Progenitor cell of endocrine pancreas (in vitro differentiated cells): ENCODE results near the gene FOXD4L6. TPM values are rescaled to one million over a fixed set of nuclear protein-coding genes. Genes with fewer than 3 reads are reported as not detected.
"Not testable (repeated sequence)": the region's sequence is repeated elsewhere in the genome, so short reads cannot be mapped to it uniquely, and the experiment has no call there.

Source experiments
- DNase-seq: peaks from one replicate; pipeline ENCODE4 v3.0.0; 2021; ENCODE audit warnings: low spot score; ENCODE audit not compliant: unreplicated experiment
- H3K27ac Mint-ChIP-seq: 2 replicates; pipeline ENCODE4 v1.8.0; 2021; ENCODE audit warnings: mild to moderate bottlenecking, moderate library complexity, mixed read lengths
- H3K27me3 Mint-ChIP-seq: 2 replicates; pipeline ENCODE4 v1.8.0; 2021; ENCODE audit warnings: mixed read lengths
- H3K36me3 Mint-ChIP-seq: 2 replicates; pipeline ENCODE4 v1.8.0; 2022; ENCODE audit warnings: mixed read lengths; ENCODE audit not compliant: insufficient read depth
- H3K4me1 Mint-ChIP-seq: 2 replicates; pipeline ENCODE4 v1.8.0; 2021; ENCODE audit warnings: low read depth, mixed read lengths
- H3K4me3 Mint-ChIP-seq: 2 replicates; pipeline ENCODE4 v1.8.0; 2021; ENCODE audit warnings: low read depth, mild to moderate bottlenecking, moderate library complexity, mixed read lengths
- H3K9me3 Mint-ChIP-seq: 2 replicates; pipeline ENCODE4 v1.8.0; 2021; ENCODE audit warnings: low read depth, mixed read lengths
- CTCF ChIP-seq: fragments of 200-600 bp; sonication (generic); IDR thresholded peaks from one replicate; pipeline ENCODE4 v1.5.0; 2021; ENCODE audit warnings: antibody characterized with exemption, mild to moderate bottlenecking; ENCODE audit not compliant: unreplicated experiment
- total RNA-seq: library from RNA; stranded (reverse); gene quantifications from 2 replicates; pipeline ENCODE4 v1.2.1, GENCODE V29; 2021

FOXD4L6 gene
- total RNA-seq, 1 donor from 2014 or later: not detected

GRCh38 chr9:41090386-41090785, 38.1 kb downstream of the FOXD4L6 start:
- not testable (repeated sequence) for DNase-seq, H3K9me3 Mint-ChIP-seq, H3K4me3 Mint-ChIP-seq, H3K4me1 Mint-ChIP-seq, H3K36me3 Mint-ChIP-seq, H3K27ac Mint-ChIP-seq
- peaks cover 32% of the 10 kb centered on the region for H3K27me3 Mint-ChIP-seq

GRCh38 chr9:41088450-41089059, 39.9 kb downstream of the FOXD4L6 start:
- peak; percentile 49 for TF ChIP-seq CTCF
- DNase-seq: not testable (repeated sequence)
- H3K27me3 Mint-ChIP-seq: peaks cover 38% of the 10 kb centered on the region

GRCh38 chr9:41087929-41088328, 40.6 kb downstream of the FOXD4L6 start:
- H3K27ac Mint-ChIP-seq, H3K4me3 Mint-ChIP-seq, H3K4me1 Mint-ChIP-seq, H3K9me3 Mint-ChIP-seq, H3K36me3 Mint-ChIP-seq, DNase-seq: not testable (repeated sequence)
- peaks cover 36% of the 10 kb centered on the region for H3K27me3 Mint-ChIP-seq

More at GRCh38 chr9:41088450-41089059, 39.9 kb downstream of the FOXD4L6 start:
- not testable (repeated sequence) for H3K4me3 Mint-ChIP-seq, H3K36me3 Mint-ChIP-seq, H3K4me1 Mint-ChIP-seq, H3K9me3 Mint-ChIP-seq, H3K27ac Mint-ChIP-seq

- H3K27ac Mint-ChIP-seq, DNase-seq, H3K4me1 Mint-ChIP-seq, H3K36me3 Mint-ChIP-seq, H3K9me3 Mint-ChIP-seq, H3K4me3 Mint-ChIP-seq: not testable (repeated sequence)
- H3K27me3 Mint-ChIP-seq: peaks cover 43% of the 10 kb centered on the region
Measured at GRCh38 chr9:41087157-41087780, 41.2 kb downstream of the FOXD4L6 start.

- not testable (repeated sequence) for DNase-seq, H3K4me3 Mint-ChIP-seq, H3K27ac Mint-ChIP-seq, H3K9me3 Mint-ChIP-seq, H3K36me3 Mint-ChIP-seq, H3K4me1 Mint-ChIP-seq
- peaks cover 44% of the 10 kb centered on the region for H3K27me3 Mint-ChIP-seq
Measured at GRCh38 chr9:41086685-41087084, 41.8 kb downstream of the FOXD4L6 start.

- not testable (repeated sequence) for H3K36me3 Mint-ChIP-seq, H3K9me3 Mint-ChIP-seq, H3K27ac Mint-ChIP-seq, DNase-seq, H3K4me3 Mint-ChIP-seq, H3K4me1 Mint-ChIP-seq
- peaks cover 40% of the 10 kb centered on the region for H3K27me3 Mint-ChIP-seq
Measured at GRCh38 chr9:41086215-41086614, 42.3 kb downstream of the FOXD4L6 start.

- not testable (repeated sequence) for H3K27ac Mint-ChIP-seq, H3K4me3 Mint-ChIP-seq, H3K9me3 Mint-ChIP-seq, H3K36me3 Mint-ChIP-seq, H3K4me1 Mint-ChIP-seq, DNase-seq
- H3K27me3 Mint-ChIP-seq: peaks cover 29% of the 10 kb centered on the region
Measured at GRCh38 chr9:41082358-41082757, 46.1 kb downstream of the FOXD4L6 start.

- not testable (repeated sequence) for H3K9me3 Mint-ChIP-seq, H3K4me3 Mint-ChIP-seq, H3K36me3 Mint-ChIP-seq, H3K4me1 Mint-ChIP-seq, H3K27ac Mint-ChIP-seq, DNase-seq
- H3K27me3 Mint-ChIP-seq: peaks cover 33% of the 10 kb centered on the region
Measured at GRCh38 chr9:41079464-41079863, 49.0 kb downstream of the FOXD4L6 start.

- not testable (repeated sequence) for H3K27ac Mint-ChIP-seq, DNase-seq, H3K4me1 Mint-ChIP-seq, H3K9me3 Mint-ChIP-seq, H3K4me3 Mint-ChIP-seq, H3K36me3 Mint-ChIP-seq
- peaks cover 43% of the 10 kb centered on the region for H3K27me3 Mint-ChIP-seq
Measured at GRCh38 chr9:41077586-41077985, 50.9 kb downstream of the FOXD4L6 start.

Other genes starting within 250 kb of the FOXD4L6 start
- gene ZNG1F, start 60.6 kb upstream of the FOXD4L6 start, total RNA-seq: 15.8 and 18.9 TPM in 2 replicates